Panc1 (cell line): Measurements from ENCODE around the gene RTCA.

Experiments
- POLR2AphosphoS5 ChIP-seq: IDR thresholded peaks from 2 replicates; pipeline ENCODE4 v1.6.1; 2012; ENCODE audit warnings: mild to moderate bottlenecking, low read depth, low read length, moderate library complexity
- SIN3A ChIP-seq: IDR thresholded peaks from 2 replicates; pipeline ENCODE4 v1.6.1; 2012; ENCODE audit warnings: low read depth, mild to moderate bottlenecking, low read length, moderate library complexity, borderline replicate concordance; ENCODE audit not compliant: insufficient read depth
- TCF7L2 ChIP-seq: IDR thresholded peaks from 2 replicates; pipeline ENCODE4 v1.6.1; 2011; ENCODE audit warnings: mild to moderate bottlenecking, low read depth, low read length, inconsistent platforms
- TF ChIP-seq, protein P1 (sequence below): fragments of 450-650 bp; IDR thresholded peaks from 2 replicates; pipeline ENCODE4 v1.5.1; 2017; ENCODE audit warnings: mild to moderate bottlenecking
- TF ChIP-seq, protein P2 (sequence below), 2 experiments: IDR thresholded peaks; 2 replicates each; pipeline ENCODE4 v1.6.1; 2011 to 2012; ENCODE audit warnings: low read depth in 2 of 2, control low read depth in 1 of 2, low read length in 1 of 2, mild to moderate bottlenecking in 1 of 2, moderate library complexity in 1 of 2; ENCODE audit not compliant: insufficient read depth in 1 of 2

DNA sequence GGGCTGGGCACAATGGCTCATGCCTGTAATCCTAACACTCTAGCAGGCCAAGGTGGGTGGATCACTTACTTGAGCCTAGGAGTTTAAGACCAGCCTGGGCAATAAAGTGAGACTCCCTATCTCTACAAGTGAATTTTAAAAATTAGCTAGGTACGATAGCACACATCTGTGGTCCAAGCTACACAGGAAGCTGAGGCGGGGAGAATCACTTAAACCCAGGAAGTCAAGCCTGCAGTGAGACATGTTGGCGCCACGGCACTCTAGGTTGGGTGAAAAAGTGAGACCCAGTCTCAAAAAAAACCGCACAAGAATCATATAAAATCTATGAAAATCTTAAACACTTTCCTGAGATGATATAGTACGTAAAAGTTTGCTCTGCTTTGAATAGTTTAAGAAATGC is 46.6 kb upstream of the RTCA start:
- TF ChIP-seq, protein P1, sequence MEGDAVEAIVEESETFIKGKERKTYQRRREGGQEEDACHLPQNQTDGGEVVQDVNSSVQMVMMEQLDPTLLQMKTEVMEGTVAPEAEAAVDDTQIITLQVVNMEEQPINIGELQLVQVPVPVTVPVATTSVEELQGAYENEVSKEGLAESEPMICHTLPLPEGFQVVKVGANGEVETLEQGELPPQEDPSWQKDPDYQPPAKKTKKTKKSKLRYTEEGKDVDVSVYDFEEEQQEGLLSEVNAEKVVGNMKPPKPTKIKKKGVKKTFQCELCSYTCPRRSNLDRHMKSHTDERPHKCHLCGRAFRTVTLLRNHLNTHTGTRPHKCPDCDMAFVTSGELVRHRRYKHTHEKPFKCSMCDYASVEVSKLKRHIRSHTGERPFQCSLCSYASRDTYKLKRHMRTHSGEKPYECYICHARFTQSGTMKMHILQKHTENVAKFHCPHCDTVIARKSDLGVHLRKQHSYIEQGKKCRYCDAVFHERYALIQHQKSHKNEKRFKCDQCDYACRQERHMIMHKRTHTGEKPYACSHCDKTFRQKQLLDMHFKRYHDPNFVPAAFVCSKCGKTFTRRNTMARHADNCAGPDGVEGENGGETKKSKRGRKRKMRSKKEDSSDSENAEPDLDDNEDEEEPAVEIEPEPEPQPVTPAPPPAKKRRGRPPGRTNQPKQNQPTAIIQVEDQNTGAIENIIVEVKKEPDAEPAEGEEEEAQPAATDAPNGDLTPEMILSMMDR: no peak
- TF ChIP-seq POLR2AphosphoS5 (no peak), SIN3A (no peak), TCF7L2 (no peak)
- TF ChIP-seq, protein P2, sequence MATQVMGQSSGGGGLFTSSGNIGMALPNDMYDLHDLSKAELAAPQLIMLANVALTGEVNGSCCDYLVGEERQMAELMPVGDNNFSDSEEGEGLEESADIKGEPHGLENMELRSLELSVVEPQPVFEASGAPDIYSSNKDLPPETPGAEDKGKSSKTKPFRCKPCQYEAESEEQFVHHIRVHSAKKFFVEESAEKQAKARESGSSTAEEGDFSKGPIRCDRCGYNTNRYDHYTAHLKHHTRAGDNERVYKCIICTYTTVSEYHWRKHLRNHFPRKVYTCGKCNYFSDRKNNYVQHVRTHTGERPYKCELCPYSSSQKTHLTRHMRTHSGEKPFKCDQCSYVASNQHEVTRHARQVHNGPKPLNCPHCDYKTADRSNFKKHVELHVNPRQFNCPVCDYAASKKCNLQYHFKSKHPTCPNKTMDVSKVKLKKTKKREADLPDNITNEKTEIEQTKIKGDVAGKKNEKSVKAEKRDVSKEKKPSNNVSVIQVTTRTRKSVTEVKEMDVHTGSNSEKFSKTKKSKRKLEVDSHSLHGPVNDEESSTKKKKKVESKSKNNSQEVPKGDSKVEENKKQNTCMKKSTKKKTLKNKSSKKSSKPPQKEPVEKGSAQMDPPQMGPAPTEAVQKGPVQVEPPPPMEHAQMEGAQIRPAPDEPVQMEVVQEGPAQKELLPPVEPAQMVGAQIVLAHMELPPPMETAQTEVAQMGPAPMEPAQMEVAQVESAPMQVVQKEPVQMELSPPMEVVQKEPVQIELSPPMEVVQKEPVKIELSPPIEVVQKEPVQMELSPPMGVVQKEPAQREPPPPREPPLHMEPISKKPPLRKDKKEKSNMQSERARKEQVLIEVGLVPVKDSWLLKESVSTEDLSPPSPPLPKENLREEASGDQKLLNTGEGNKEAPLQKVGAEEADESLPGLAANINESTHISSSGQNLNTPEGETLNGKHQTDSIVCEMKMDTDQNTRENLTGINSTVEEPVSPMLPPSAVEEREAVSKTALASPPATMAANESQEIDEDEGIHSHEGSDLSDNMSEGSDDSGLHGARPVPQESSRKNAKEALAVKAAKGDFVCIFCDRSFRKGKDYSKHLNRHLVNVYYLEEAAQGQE (IDR thresholded peaks at IDR 0.05; ENCODE audit: insufficient read depth in 1 of 2, low read depth in 2 of 2, low read length in 1 of 2): no peak
